AG09309 (cell line): ENCODE measurements around the gene POLE.

Experiments
- DNase-seq: peaks from one replicate; pipeline ENCODE4 v3.0.0-alpha.2; 2010; ENCODE audit warnings: low read depth
- H3K4me3 ChIP-seq: 2 replicates; pipeline ENCODE4 v1.5.1; 2011; ENCODE audit warnings: mild to moderate bottlenecking, low read depth, low read length, moderate library complexity; ENCODE audit not compliant: control insufficient read depth
- CTCF ChIP-seq: IDR thresholded peaks from 2 replicates; pipeline ENCODE4 v1.5.1; 2011; ENCODE audit warnings: mild to moderate bottlenecking, low read depth, low read length, inconsistent platforms; ENCODE audit not compliant: insufficient read depth, control insufficient read depth; ENCODE audit errors: missing control alignments

Gene POLE

GRCh38 chr12:132581348-132582057, 105.6 kb downstream of the POLE start:
- no peak overlapping the region for H3K4me3 ChIP-seq
- no peak for DNase-seq
- TF ChIP-seq CTCF: no peak

GRCh38 chr12:132580701-132581292, 106.3 kb downstream of the POLE start:
- TF ChIP-seq CTCF: no peak
- H3K4me3 ChIP-seq: no peak overlapping the region
- no peak for DNase-seq

GRCh38 chr12:132579744-132580143, 107.4 kb downstream of the POLE start:
- no peak for TF ChIP-seq CTCF
- no peak overlapping the region for H3K4me3 ChIP-seq
- DNase-seq: no peak

GRCh38 chr12:132578826-132579225, 108.3 kb downstream of the POLE start:
- TF ChIP-seq CTCF: no peak
- no peak overlapping the region for H3K4me3 ChIP-seq
- no peak for DNase-seq

- DNase-seq: no peak
- no peak for TF ChIP-seq CTCF
- no peak overlapping the region for H3K4me3 ChIP-seq
Measured at GRCh38 chr12:132578118-132578517, 109.0 kb downstream of the POLE start.

GRCh38 chr12:132577191-132577920, 109.8 kb downstream of the POLE start:
- no peak overlapping the region for H3K4me3 ChIP-seq
- TF ChIP-seq CTCF: no peak
- no peak for DNase-seq
